RWPE1 (cell line): ENCODE measurements around the gene ACSM5.
"Not testable (repeated sequence)": the region's sequence is repeated elsewhere in the genome, so short reads cannot be mapped to it uniquely, and the experiment has no call there.

Experiments used
- CTCF ChIA-PET: fragments of 350-600 bp; sonication (Branson Sonifier 250); formaldehyde crosslinking; extraction: SDS; loops from one replicate; lab custom pipeline; 2021; lab: Yijun Ruan, JAX
- POLR2A ChIA-PET: fragments of 400-600 bp; formaldehyde crosslinking; extraction: SDS; loops from one replicate; lab custom pipeline; 2020; ENCODE audit warnings: antibody characterized with exemption; ENCODE audit not compliant: low non-redundant PET; lab: Yijun Ruan, JAX
- DNase-seq: peaks from one replicate; pipeline ENCODE4 v3.0.0; 2012; ENCODE audit warnings: low spot score
- H3K27ac ChIP-seq: fragments of 450-650 bp; 2 replicates; pipeline ENCODE4 v1.5.1; 2017
- CTCF ChIP-seq: fragments of 450-650 bp; conservative IDR thresholded peaks from 2 replicates; pipeline ENCODE4 v1.5.1; 2017; ENCODE audit warnings: low read depth, mild to moderate bottlenecking

Gene ACSM5

GRCh38 chr16:20430948-20431347, 21.6 kb downstream of the ACSM5 start:
- POLR2A ChIA-PET, result no interaction called here

GRCh38 chr16:20438950-20439349, 29.6 kb downstream of the ACSM5 start:
- POLR2A ChIA-PET, result interaction anchor here (0.6 kb wide), 1 partner anchor 33 kb away, joined by 3 read pairs; no protein-coding TSS in a partner anchor
- peak overlapping the region; percentile 66 for H3K27ac ChIP-seq
- CTCF ChIA-PET, result not testable (repeated sequence)

More at GRCh38 chr16:20430948-20431347, 21.6 kb downstream of the ACSM5 start:
- DNase-seq, result no peak
- TF ChIP-seq CTCF, result no peak
- CTCF ChIA-PET, result no interaction called here
- no peak overlapping the region for H3K27ac ChIP-seq

GRCh38 chr16:20439820-20440231, 30.5 kb downstream of the ACSM5 start:
- H3K27ac ChIP-seq, result peak overlapping the region; percentile 74

More at GRCh38 chr16:20438950-20439349, 29.6 kb downstream of the ACSM5 start:
- not testable (repeated sequence) for DNase-seq

GRCh38 chr16:20440731-20441130, 31.4 kb downstream of the ACSM5 start:
- DNase-seq, CTCF ChIA-PET, POLR2A ChIA-PET: not testable (repeated sequence)
- H3K27ac ChIP-seq, result peak overlapping the region; percentile 74

More at GRCh38 chr16:20439820-20440231, 30.5 kb downstream of the ACSM5 start:
- POLR2A ChIA-PET, CTCF ChIA-PET, DNase-seq: not testable (repeated sequence)

GRCh38 chr16:20441191-20441590, 31.9 kb downstream of the ACSM5 start:
- no peak overlapping the region for H3K27ac ChIP-seq
- POLR2A ChIA-PET, result no interaction called here
- no peak for DNase-seq
- no peak for TF ChIP-seq CTCF
- CTCF ChIA-PET, result no interaction called here

GRCh38 chr16:20441859-20442258, 32.5 kb downstream of the ACSM5 start:
- CTCF ChIA-PET, POLR2A ChIA-PET, H3K27ac ChIP-seq, DNase-seq: not testable (repeated sequence)

- CTCF ChIA-PET, DNase-seq, POLR2A ChIA-PET: not testable (repeated sequence)
Observed at GRCh38 chr16:20446652-20447393, 37.5 kb downstream of the ACSM5 start.

GRCh38 chr16:20451364-20451763, 42.0 kb downstream of the ACSM5 start, which contains the start of gene ACSM2A:
Gene ACSM2A (plus strand): TSS chr16:20451521. CDS start chr16:20460115, 8,594 bp downstream.
- DNase-seq, H3K27ac ChIP-seq, POLR2A ChIA-PET, CTCF ChIA-PET: not testable (repeated sequence)

More at GRCh38 chr16:20446652-20447393, 37.5 kb downstream of the ACSM5 start:
- not testable (repeated sequence) for H3K27ac ChIP-seq

- CTCF ChIA-PET, H3K27ac ChIP-seq, POLR2A ChIA-PET, DNase-seq: not testable (repeated sequence)
Observed at GRCh38 chr16:20453633-20454032, 44.3 kb downstream of the ACSM5 start.

GRCh38 chr16:20459227-20459626, 49.9 kb downstream of the ACSM5 start:
- DNase-seq, CTCF ChIA-PET, H3K27ac ChIP-seq, POLR2A ChIA-PET: not testable (repeated sequence)

GRCh38 chr16:20460313-20460712, 51.0 kb downstream of the ACSM5 start:
- DNase-seq, CTCF ChIA-PET, POLR2A ChIA-PET, H3K27ac ChIP-seq: not testable (repeated sequence)

- DNase-seq, POLR2A ChIA-PET, H3K27ac ChIP-seq, CTCF ChIA-PET: not testable (repeated sequence)
Observed at GRCh38 chr16:20468954-20469353, 59.6 kb downstream of the ACSM5 start.

GRCh38 chr16:20469930-20470329, 60.6 kb downstream of the ACSM5 start:
- POLR2A ChIA-PET, DNase-seq, CTCF ChIA-PET, H3K27ac ChIP-seq: not testable (repeated sequence)

- CTCF ChIA-PET, H3K27ac ChIP-seq, POLR2A ChIA-PET, DNase-seq: not testable (repeated sequence)
Observed at GRCh38 chr16:20470732-20471131, 61.4 kb downstream of the ACSM5 start.

- CTCF ChIA-PET, POLR2A ChIA-PET, H3K27ac ChIP-seq, DNase-seq: not testable (repeated sequence)
Observed at GRCh38 chr16:20477188-20477744, 67.9 kb downstream of the ACSM5 start.
